Prostate gland (tissue), 2 donors: ENCODE results near the gene CARD9. TPM values are rescaled to one million over a fixed set of nuclear protein-coding genes. Genes with fewer than 3 reads are reported as not detected.
"Not testable (repeated sequence)": the region's sequence is repeated elsewhere in the genome, so short reads cannot be mapped to it uniquely, and the experiment has no call there.

ENCODE experiments used
- DNase-seq: peaks from one replicate; pipeline ENCODE4 v3.0.0-alpha.2; 2019; ENCODE audit warnings: low spot score
- H3K27ac ChIP-seq, 2 donors: fragments of 200-600 bp; sonication (generic); 2 replicates each; pipeline ENCODE4 v1.5.1; 2017 to 2019
- H3K27me3 ChIP-seq: fragments of 200-600 bp; sonication (generic); replicated peaks from 2 replicates; pipeline ENCODE4 v1.5.1; 2019; ENCODE audit not compliant: insufficient read depth
- H3K36me3 ChIP-seq, 2 donors: fragments of 200-600 bp; sonication (generic); 1 replicate in 1 of 2; 2 replicates in 1 of 2; pipeline versions ENCODE4 v1.5.1 to v1.8.1; 2017 to 2019
- H3K4me1 ChIP-seq: fragments of 200-600 bp; sonication (generic); replicated peaks from 2 replicates; pipeline ENCODE4 v1.5.1; 2019
- H3K4me3 ChIP-seq, 2 donors: fragments of 200-600 bp; sonication (generic); 2 replicates each; pipeline ENCODE4 v1.5.1; 2017 to 2019
- H3K9me3 ChIP-seq: fragments of 200-600 bp; sonication (generic); 2 replicates; pipeline ENCODE4 v1.5.1; 2017
- CTCF ChIP-seq, 4 experiments: fragments of 200-600 bp in 2 of 4; fragments of 450-650 bp in 2 of 4; sonication (generic) in 2 of 4; IDR thresholded peaks; 1 replicate in 3 of 4; 2 replicates in 1 of 4; pipeline ENCODE4 v1.5.1; 2016 to 2019; ENCODE audit warnings: antibody characterized with exemption in 4 of 4, mild to moderate bottlenecking in 2 of 4, moderate library complexity in 2 of 4
- POLR2A ChIP-seq: fragments of 450-650 bp; IDR thresholded peaks from one replicate; pipeline ENCODE4 v1.6.1; 2016; ENCODE audit warnings: antibody characterized with exemption, mild to moderate bottlenecking
- POLR2AphosphoS5 ChIP-seq: sonication (generic); formaldehyde crosslinking; IDR thresholded peaks from one replicate; pipeline ENCODE4 v1.6.1; 2017; ENCODE audit warnings: antibody characterized with exemption
- WGBS: methylation state at CpG from one replicate; pipeline ENCODE4 v1.1.5; 2018; 5-methylcytosine and 5-hydroxymethylcytosine counted together
- intact Hi-C: fragments of 100-400 bp; cut with DNase I; formaldehyde crosslinking; loops from one replicate; pipeline ENCODE4 v1.14.2; 2022
- total RNA-seq, 2 donors: library from RNA; depleted of rRNA; stranded (reverse); fragments of >200 nt; gene quantifications; one replicate each; pipeline ENCODE4 v1.1.0, GENCODE V29; 2016

Gene CARD9
- total RNA-seq, 2 donors from 2014 or later: 1.5 to 3.4 TPM

- H3K9me3 ChIP-seq: no peaks in the 10 kb centered on the region
- H3K36me3 ChIP-seq: peaks cover 0 to 5% of the 10 kb centered on the region in 2 donors
- peaks cover 6% of the 10 kb centered on the region for H3K4me1 ChIP-seq
- TF ChIP-seq CTCF (IDR thresholded peaks at IDR 0.05) (peak in 1 of 4 experiments; percentile 21), POLR2AphosphoS5 (peak; percentile 96), POLR2A (peak; percentile 81)
- WGBS: under 1% methylated on average over 80 of the region's 83 CpGs
- peak within 1 kb of the TSS; percentile 96 to 98 for H3K4me3 ChIP-seq
- H3K27me3 ChIP-seq: no peaks in the 10 kb centered on the region
- peak; percentile 91 for DNase-seq
- intact Hi-C loops: no loop called here
- peak within 1 kb of the TSS; percentile 81 to 85 for H3K27ac ChIP-seq
Measured at GRCh38 chr9:136410500-136411287, 37.2 kb upstream of the CARD9 start, which contains the start of the genes ENTR1 and PMPCA. Gene ENTR1, minus strand, starts transcription at chr9:136410614. Its CDS starts 217 bp downstream, at chr9:136410397. Gene PMPCA, plus strand, starts transcription at chr9:136410658. Its CDS starts 11 bp downstream, at chr9:136410669.

- DNase-seq: no peak
- WGBS: 10% methylated on average over 64 of the region's 71 CpGs
- no peaks in the 10 kb centered on the region for H3K27me3 ChIP-seq
- no peak for TF ChIP-seq POLR2A
- TF ChIP-seq POLR2AphosphoS5: no peak
- TF ChIP-seq CTCF (IDR thresholded peaks at IDR 0.05): no peak
- intact Hi-C loops: no loop called here
- H3K27ac ChIP-seq: peak overlapping the region in 1 of 2 donors; percentile 43
- peaks cover 6% of the 10 kb centered on the region for H3K4me1 ChIP-seq
- peaks cover 0 to 5% of the 10 kb centered on the region in 2 donors for H3K36me3 ChIP-seq
- peak overlapping the region; percentile 96 to 98 for H3K4me3 ChIP-seq
- H3K9me3 ChIP-seq: no peaks in the 10 kb centered on the region
Measured at GRCh38 chr9:136409557-136410455, 36.3 kb upstream of the CARD9 start.

- TF ChIP-seq CTCF (IDR thresholded peaks at IDR 0.05): no peak
- TF ChIP-seq POLR2A: no peak
- TF ChIP-seq POLR2AphosphoS5: no peak
- WGBS: 91% methylated on average over 7 of the region's 7 CpGs
- Histone ChIP-seq H3K4me1 (peaks cover 6% of the 10 kb centered on the region), H3K4me3 (no peak overlapping the region), H3K27ac (no peak overlapping the region), H3K36me3 (no peaks in the 10 kb centered on the region), H3K27me3 (no peaks in the 10 kb centered on the region), H3K9me3 (no peaks in the 10 kb centered on the region)
- no peak for DNase-seq
- intact Hi-C loops: no loop called here
Measured at GRCh38 chr9:136407911-136408310, 34.4 kb upstream of the CARD9 start.

GRCh38 chr9:136407061-136407460 lies 33.6 kb upstream of the CARD9 start:
- H3K36me3 ChIP-seq, H3K4me1 ChIP-seq, H3K9me3 ChIP-seq, H3K4me3 ChIP-seq, H3K27ac ChIP-seq, DNase-seq, H3K27me3 ChIP-seq, intact Hi-C loops: not testable (repeated sequence)
- 89% methylated on average over 28 of the region's 28 CpGs for WGBS

GRCh38 chr9:136405904-136406303 lies 32.4 kb upstream of the CARD9 start:
- intact Hi-C loops, H3K27ac ChIP-seq, DNase-seq, H3K4me1 ChIP-seq, H3K4me3 ChIP-seq, H3K27me3 ChIP-seq, H3K9me3 ChIP-seq, H3K36me3 ChIP-seq: not testable (repeated sequence)
- 95% methylated on average over 10 of the region's 10 CpGs for WGBS
